SK-N-SH (cell line): ENCODE results near the gene HHATL. TPM values are rescaled to one million over a fixed set of nuclear protein-coding genes. Genes with fewer than 3 reads are reported as not detected.

Experiments used
- CTCF ChIA-PET: fragments of 300-600, 350-600 bp; formaldehyde crosslinking; extraction: SDS; loops from one replicate; lab custom pipeline; 2021; lab: Yijun Ruan, JAX
- POLR2A ChIA-PET: fragments of 350-600 bp; sonication (Branson Sonifier 250); formaldehyde crosslinking; extraction: SDS; loops from one replicate; lab custom pipeline; 2020; ENCODE audit warnings: antibody characterized with exemption, inconsistent platforms; lab: Yijun Ruan, JAX
- DNase-seq: peaks from one replicate; pipeline ENCODE4 v3.0.0; 2012
- H2AFZ ChIP-seq: fragments of 200-600 bp; sonication (generic); 2 replicates; pipeline ENCODE4 v1.8.1; 2016; ENCODE audit warnings: antibody characterized with exemption, mild to moderate bottlenecking, low read depth
- H3F3A ChIP-seq: fragments of 200-600 bp; sonication (generic); replicated peaks from 2 replicates; pipeline ENCODE3; 2016; ENCODE audit warnings: antibody characterized with exemption, mild to moderate bottlenecking; ENCODE audit not compliant: insufficient read depth
- H3K27ac ChIP-seq, 2 experiments: fragments of 200-500 bp in 1 of 2; fragments of 200-600 bp in 1 of 2; sonication (Bioruptor generic) in 1 of 2; sonication (generic), shearing (Covaris generic) in 1 of 2; 2 replicates each; pipeline versions ENCODE4 v1.5.1 to v1.6.1; 2014 to 2016; ENCODE audit warnings: low read depth in 2 of 2, inconsistent platforms in 1 of 2, low read length in 1 of 2, mild to moderate bottlenecking in 1 of 2, mixed read lengths in 1 of 2
- H3K27me3 ChIP-seq: fragments of 200-600 bp; sonication (generic), shearing (Covaris generic); 2 replicates; pipeline ENCODE4 v1.6.1; 2016; ENCODE audit warnings: mixed run types; ENCODE audit not compliant: insufficient read depth
- H3K36me3 ChIP-seq, 2 experiments: fragments of 200-500 bp in 1 of 2; fragments of 200-600 bp in 1 of 2; sonication (Bioruptor generic) in 1 of 2; sonication (generic) in 1 of 2; replicated peaks in 1 of 2; 2 replicates each; pipeline versions ENCODE3 to v1.5.1; 2014 to 2016; ENCODE audit warnings: low read length in 1 of 2, mild to moderate bottlenecking in 1 of 2; ENCODE audit not compliant: insufficient read depth in 2 of 2, control insufficient read depth in 1 of 2
- H3K4me1 ChIP-seq, 2 experiments: fragments of 200-500 bp in 1 of 2; fragments of 200-600 bp in 1 of 2; sonication (Bioruptor generic) in 1 of 2; sonication (generic), shearing (Covaris generic) in 1 of 2; 2 replicates each; pipeline versions ENCODE4 v1.5.1 to v1.6.1; 2014 to 2016; ENCODE audit warnings: low read depth in 1 of 2, low read length in 1 of 2, mixed run types in 1 of 2; ENCODE audit not compliant: insufficient read depth in 2 of 2, control insufficient read depth in 1 of 2
- H3K4me2 ChIP-seq: fragments of 200-600 bp; sonication (generic), shearing (Covaris generic); 2 replicates; pipeline ENCODE4 v1.6.1; 2017; ENCODE audit warnings: mixed run types
- H3K4me3 ChIP-seq, 2 experiments: fragments of 200-500 bp in 1 of 2; fragments of 200-600 bp in 1 of 2; sonication (Bioruptor generic) in 1 of 2; sonication (generic), shearing (Covaris generic) in 1 of 2; 2 replicates each; pipeline versions ENCODE4 v1.5.1 to v1.8.1; 2014 to 2016; ENCODE audit warnings: low read depth in 2 of 2, inconsistent platforms in 1 of 2, low read length in 1 of 2, mild to moderate bottlenecking in 1 of 2, mixed read lengths in 1 of 2, moderate library complexity in 1 of 2
- H3K79me2 ChIP-seq: fragments of 200-600 bp; sonication (generic); 2 replicates; pipeline ENCODE4 v1.8.1; 2017; ENCODE audit warnings: mild to moderate bottlenecking; ENCODE audit not compliant: insufficient read depth
- H3K9ac ChIP-seq: fragments of 200-600 bp; sonication (generic); 2 replicates; pipeline ENCODE4 v1.6.1; 2017; ENCODE audit warnings: mixed run types
- H3K9me2 ChIP-seq: fragments of 200-600 bp; sonication (generic); 2 replicates; pipeline ENCODE4 v1.6.1; 2017; ENCODE audit warnings: mixed run types
- H3K9me3 ChIP-seq: fragments of 200-600 bp; sonication (generic); 2 replicates; pipeline ENCODE4 v1.6.1; 2017; ENCODE audit warnings: mixed run types, mild to moderate bottlenecking, moderate library complexity
- H4K20me1 ChIP-seq: fragments of 200-600 bp; sonication (generic); 2 replicates; pipeline ENCODE4 v1.6.1; 2017; ENCODE audit warnings: mild to moderate bottlenecking, mixed run types; ENCODE audit not compliant: insufficient read depth
- CHD2 ChIP-seq: fragments of 150-350 bp; IDR thresholded peaks from 2 replicates; pipeline ENCODE4 v1.6.1; 2018; ENCODE audit warnings: low read length; ENCODE audit not compliant: partially characterized antibody
- EZH2phosphoT487 ChIP-seq: fragments of 200-600 bp; sonication (generic); IDR thresholded peaks from 2 replicates; pipeline ENCODE4 v1.6.1; 2017; ENCODE audit warnings: low read depth, mixed run types, mild to moderate bottlenecking, antibody characterized with exemption, moderate library complexity, borderline replicate concordance
- FOXJ3 ChIP-seq: sonication (generic); formaldehyde crosslinking; IDR thresholded peaks from 2 replicates; pipeline ENCODE4 v1.5.1; 2020; ENCODE audit warnings: mild to moderate bottlenecking, missing genetic modification reagents
- FOXM1 ChIP-seq: IDR thresholded peaks from 2 replicates; pipeline ENCODE4 v1.4.0; 2012; ENCODE audit warnings: low read depth, mild to moderate bottlenecking
- MEF2A ChIP-seq: IDR thresholded peaks from 2 replicates; pipeline ENCODE4 v1.4.0; 2012; ENCODE audit warnings: low read depth, borderline replicate concordance
- NRF1 ChIP-seq: IDR thresholded peaks from 2 replicates; pipeline ENCODE4 v1.6.1; 2012; ENCODE audit warnings: low read depth, mild to moderate bottlenecking, low read length
- PBX3 ChIP-seq: IDR thresholded peaks from 2 replicates; pipeline ENCODE4; 2012
- POLR2AphosphoS5 ChIP-seq: IDR thresholded peaks from 2 replicates; pipeline ENCODE4 v1.6.1; 2012; ENCODE audit warnings: low read depth, low read length
- RAD21 ChIP-seq: IDR thresholded peaks from 2 replicates; pipeline ENCODE4 v1.6.1; 2012; ENCODE audit warnings: mild to moderate bottlenecking, low read length
- REST ChIP-seq: IDR thresholded peaks from 2 replicates; pipeline ENCODE4 v1.6.1; 2012; ENCODE audit warnings: mild to moderate bottlenecking, low read depth, low read length, moderate library complexity
- TAF1 ChIP-seq: IDR thresholded peaks from 2 replicates; pipeline ENCODE4 v1.6.1; 2012; ENCODE audit warnings: low read depth, mild to moderate bottlenecking, low read length, moderate library complexity, borderline replicate concordance
- TEAD4 ChIP-seq: IDR thresholded peaks from 2 replicates; pipeline ENCODE4 v1.4.0; 2012; ENCODE audit warnings: mild to moderate bottlenecking, borderline replicate concordance; ENCODE audit not compliant: insufficient read depth
- YY1 ChIP-seq: IDR thresholded peaks from 2 replicates; pipeline ENCODE4 v1.4.0; 2012; ENCODE audit warnings: low read depth, mild to moderate bottlenecking
- WGBS: methylation state at CpG from one replicate; pipeline ENCODE4 v1.1.6; 2017; ENCODE audit warnings: low lambda C conversion rate; 5-methylcytosine and 5-hydroxymethylcytosine counted together
- polyA plus RNA-seq, 3 experiments: library from polyadenylated mRNA; depleted of rRNA; stranded (reverse); fragments of >200 nt; gene quantifications; 2 replicates each; pipeline ENCODE4 v1.2.3, GENCODE V29; 2012
- TF ChIP-seq, protein P1 (sequence below): IDR thresholded peaks from 2 replicates; pipeline ENCODE4 v1.4.0; 2012; ENCODE audit warnings: low read depth, borderline replicate concordance
- TF ChIP-seq, protein P2 (sequence below): IDR thresholded peaks from 2 replicates; pipeline ENCODE4 v1.4.0; 2012; ENCODE audit warnings: low read depth, borderline replicate concordance
- TF ChIP-seq, protein P3 (sequence below): fragments of 150-350 bp; IDR thresholded peaks from 2 replicates; pipeline ENCODE4 v1.6.1; 2016; ENCODE audit warnings: mild to moderate bottlenecking, low read depth, low read length

HHATL gene
- polyA plus RNA-seq, 1 of the 3 experiments (the other 2 are of a cell fraction) = not detected

GRCh38 chr3:42680806-42681205 lies 21.8 kb downstream of the HHATL start:
- H3K79me2 ChIP-seq = no peaks in the 10 kb centered on the region
- no peak overlapping the region for H3K9ac ChIP-seq
- no peaks in the 10 kb centered on the region for H3K9me3 ChIP-seq
- H3K9me2 ChIP-seq = no peaks in the 10 kb centered on the region
- TF ChIP-seq, protein P1, sequence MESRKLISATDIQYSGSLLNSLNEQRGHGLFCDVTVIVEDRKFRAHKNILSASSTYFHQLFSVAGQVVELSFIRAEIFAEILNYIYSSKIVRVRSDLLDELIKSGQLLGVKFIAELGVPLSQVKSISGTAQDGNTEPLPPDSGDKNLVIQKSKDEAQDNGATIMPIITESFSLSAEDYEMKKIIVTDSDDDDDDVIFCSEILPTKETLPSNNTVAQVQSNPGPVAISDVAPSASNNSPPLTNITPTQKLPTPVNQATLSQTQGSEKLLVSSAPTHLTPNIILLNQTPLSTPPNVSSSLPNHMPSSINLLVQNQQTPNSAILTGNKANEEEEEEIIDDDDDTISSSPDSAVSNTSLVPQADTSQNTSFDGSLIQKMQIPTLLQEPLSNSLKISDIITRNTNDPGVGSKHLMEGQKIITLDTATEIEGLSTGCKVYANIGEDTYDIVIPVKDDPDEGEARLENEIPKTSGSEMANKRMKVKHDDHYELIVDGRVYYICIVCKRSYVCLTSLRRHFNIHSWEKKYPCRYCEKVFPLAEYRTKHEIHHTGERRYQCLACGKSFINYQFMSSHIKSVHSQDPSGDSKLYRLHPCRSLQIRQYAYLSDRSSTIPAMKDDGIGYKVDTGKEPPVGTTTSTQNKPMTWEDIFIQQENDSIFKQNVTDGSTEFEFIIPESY = no peak
- TF ChIP-seq PBX3 = no peak
- TF ChIP-seq TAF1 = no peak
- CTCF ChIA-PET = no interaction called here
- POLR2A ChIA-PET = no interaction called here
- peaks cover 5% of the 10 kb centered on the region; the same call in 1 of the 2 replicates for H3K27me3 ChIP-seq
- no peaks in the 10 kb centered on the region; a peak in 1 of 4 replicates for H3K4me1 ChIP-seq
- no peaks in the 10 kb centered on the region for H4K20me1 ChIP-seq
- H3K4me3 ChIP-seq = no peak overlapping the region
- no peaks in the 10 kb centered on the region for H3F3A ChIP-seq
- 48% methylated on average over 4 of the region's 4 CpGs for WGBS
- no peak for DNase-seq
- no peak overlapping the region for H2AFZ ChIP-seq
- H3K36me3 ChIP-seq = no peaks in the 10 kb centered on the region
- H3K4me2 ChIP-seq = no peak overlapping the region
- H3K27ac ChIP-seq = no peak overlapping the region

DNA sequence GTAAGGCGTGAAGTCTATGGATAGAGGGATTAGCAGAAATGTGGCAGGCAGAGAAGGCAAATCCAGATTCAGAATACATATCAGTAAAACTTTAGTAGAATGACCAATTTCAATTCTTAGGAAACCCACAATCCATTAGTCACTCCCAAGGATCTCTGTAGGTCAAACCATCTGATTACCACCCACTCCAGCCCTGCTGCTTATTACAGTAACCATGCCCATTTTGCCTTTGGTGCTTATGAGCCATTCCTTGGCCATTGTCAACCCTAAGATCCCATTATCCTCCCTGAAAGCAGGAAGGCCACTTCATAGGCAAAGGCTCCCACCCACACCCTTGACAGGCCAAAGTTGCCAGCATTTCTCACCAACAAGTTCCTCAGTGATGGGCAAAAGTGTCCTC lies 22.3 kb downstream of the HHATL start:
- Histone ChIP-seq H3K4me3 (no peak overlapping the region), H3K9me2 (no peaks in the 10 kb centered on the region), H2AFZ (no peak overlapping the region), H3K36me3 (no peaks in the 10 kb centered on the region), H3K27ac (no peak overlapping the region), H3K79me2 (no peaks in the 10 kb centered on the region), H3K9ac (no peak overlapping the region), H3F3A (no peaks in the 10 kb centered on the region), H4K20me1 (no peaks in the 10 kb centered on the region), H3K4me2 (no peak overlapping the region), H3K27me3 (no peaks in the 10 kb centered on the region; the same call in 1 of the 2 replicates), H3K9me3 (no peaks in the 10 kb centered on the region), H3K4me1 (no peaks in the 10 kb centered on the region)
- POLR2A ChIA-PET = no interaction called here
- CTCF ChIA-PET = no interaction called here
- DNase-seq = no peak
- 23% methylated on average over 1 of the region's 1 CpG for WGBS
- TF ChIP-seq CHD2 = no peak
- no peak for TF ChIP-seq RAD21
- no peak for TF ChIP-seq PBX3
- TF ChIP-seq YY1 = no peak
- no peak for TF ChIP-seq MEF2A
- TF ChIP-seq, protein P2, sequence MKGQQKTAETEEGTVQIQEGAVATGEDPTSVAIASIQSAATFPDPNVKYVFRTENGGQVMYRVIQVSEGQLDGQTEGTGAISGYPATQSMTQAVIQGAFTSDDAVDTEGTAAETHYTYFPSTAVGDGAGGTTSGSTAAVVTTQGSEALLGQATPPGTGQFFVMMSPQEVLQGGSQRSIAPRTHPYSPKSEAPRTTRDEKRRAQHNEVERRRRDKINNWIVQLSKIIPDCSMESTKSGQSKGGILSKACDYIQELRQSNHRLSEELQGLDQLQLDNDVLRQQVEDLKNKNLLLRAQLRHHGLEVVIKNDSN = no peak
- TF ChIP-seq FOXM1 = no peak
- TF ChIP-seq POLR2AphosphoS5 = no peak
- TF ChIP-seq, protein P3, sequence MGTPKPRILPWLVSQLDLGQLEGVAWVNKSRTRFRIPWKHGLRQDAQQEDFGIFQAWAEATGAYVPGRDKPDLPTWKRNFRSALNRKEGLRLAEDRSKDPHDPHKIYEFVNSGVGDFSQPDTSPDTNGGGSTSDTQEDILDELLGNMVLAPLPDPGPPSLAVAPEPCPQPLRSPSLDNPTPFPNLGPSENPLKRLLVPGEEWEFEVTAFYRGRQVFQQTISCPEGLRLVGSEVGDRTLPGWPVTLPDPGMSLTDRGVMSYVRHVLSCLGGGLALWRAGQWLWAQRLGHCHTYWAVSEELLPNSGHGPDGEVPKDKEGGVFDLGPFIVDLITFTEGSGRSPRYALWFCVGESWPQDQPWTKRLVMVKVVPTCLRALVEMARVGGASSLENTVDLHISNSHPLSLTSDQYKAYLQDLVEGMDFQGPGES = no peak
- TF ChIP-seq FOXJ3 (CRISPR knock-in tag) = no peak
- TF ChIP-seq EZH2phosphoT487 = no peak
- TF ChIP-seq REST = no peak
- no peak for TF ChIP-seq NRF1
- no peak for TF ChIP-seq TEAD4
